HEK293T (cell line): ENCODE data around the gene SCARB1.
"Not testable (repeated sequence)": the region's sequence is repeated elsewhere in the genome, so short reads cannot be mapped to it uniquely, and the experiment has no call there.

Experiments used
- CTCF ChIA-PET: fragments of 350-600 bp; formaldehyde crosslinking; extraction: SDS; loops from one replicate; lab custom pipeline; 2021; ENCODE audit warnings: antibody characterized with exemption, inconsistent platforms; lab: Yijun Ruan, JAX
- POLR2A ChIA-PET: fragments of 350-600 bp; formaldehyde crosslinking; extraction: SDS; loops from one replicate; lab custom pipeline; 2020; ENCODE audit warnings: antibody characterized with exemption, inconsistent platforms; lab: Yijun Ruan, JAX
- DNase-seq: peaks from one replicate; pipeline ENCODE4 v3.0.0; 2012; ENCODE audit warnings: mixed read lengths; ENCODE audit errors: extremely low spot score
- ARNT ChIP-seq: fragments of 450-650 bp; IDR thresholded peaks from 2 replicates; pipeline ENCODE4 v1.6.1; 2017; ENCODE audit warnings: mild to moderate bottlenecking
- BHLHE40 ChIP-seq: fragments of 450-650 bp; IDR thresholded peaks from 2 replicates; pipeline ENCODE4 v1.6.1; 2016; ENCODE audit warnings: mild to moderate bottlenecking, moderate library complexity, borderline replicate concordance
- CTBP1 ChIP-seq: fragments of 450-650 bp; IDR thresholded peaks from 2 replicates; pipeline ENCODE4 v1.6.1; 2016; ENCODE audit warnings: borderline replicate concordance
- ELF4 ChIP-seq: fragments of 450-650 bp; IDR thresholded peaks from 2 replicates; pipeline ENCODE4 v1.6.1; 2017; ENCODE audit warnings: antibody characterized with exemption
- FOXA1 ChIP-seq: fragments of 450-650 bp; IDR thresholded peaks from 2 replicates; pipeline ENCODE4 v1.6.1; 2016; ENCODE audit warnings: mild to moderate bottlenecking
- FOXK2 ChIP-seq: fragments of 450-650 bp; IDR thresholded peaks from 2 replicates; pipeline ENCODE4 v1.6.1; 2016; ENCODE audit warnings: mild to moderate bottlenecking
- FOXM1 ChIP-seq: fragments of 450-650 bp; IDR thresholded peaks from 2 replicates; pipeline ENCODE4 v1.6.1; 2017; ENCODE audit warnings: mild to moderate bottlenecking, borderline replicate concordance
- HDGF ChIP-seq: fragments of 450-650 bp; IDR thresholded peaks from 2 replicates; pipeline ENCODE4 v1.6.1; 2017; ENCODE audit warnings: antibody characterized with exemption, borderline replicate concordance
- L3MBTL2 ChIP-seq: fragments of 450-650 bp; conservative IDR thresholded peaks from 2 replicates; pipeline ENCODE4 v1.6.1; 2016; ENCODE audit warnings: mild to moderate bottlenecking
- LEF1 ChIP-seq: fragments of 450-650 bp; IDR thresholded peaks from 2 replicates; pipeline ENCODE4 v1.6.1; 2017; ENCODE audit warnings: mild to moderate bottlenecking, borderline replicate concordance
- NFRKB ChIP-seq: fragments of 450-650 bp; IDR thresholded peaks from 2 replicates; pipeline ENCODE4 v1.6.1; 2016; ENCODE audit warnings: mild to moderate bottlenecking, moderate library complexity
- SP1 ChIP-seq: fragments of 450-650 bp; IDR thresholded peaks from 2 replicates; pipeline ENCODE4 v1.6.1; 2017
- SUZ12 ChIP-seq: fragments of 450-650 bp; IDR thresholded peaks from 2 replicates; pipeline ENCODE4 v1.6.1; 2016; ENCODE audit warnings: mild to moderate bottlenecking
- TARDBP ChIP-seq: fragments of 450-650 bp; IDR thresholded peaks from 2 replicates; pipeline ENCODE4 v1.6.1; 2016
- ZNF384 ChIP-seq: fragments of 450-650 bp; IDR thresholded peaks from 2 replicates; pipeline ENCODE4 v1.6.1; 2016
- TF ChIP-seq, protein P1 (sequence below): fragments of 450-650 bp; IDR thresholded peaks from 2 replicates; pipeline ENCODE4 v1.6.1; 2016

SCARB1 gene

DNA sequence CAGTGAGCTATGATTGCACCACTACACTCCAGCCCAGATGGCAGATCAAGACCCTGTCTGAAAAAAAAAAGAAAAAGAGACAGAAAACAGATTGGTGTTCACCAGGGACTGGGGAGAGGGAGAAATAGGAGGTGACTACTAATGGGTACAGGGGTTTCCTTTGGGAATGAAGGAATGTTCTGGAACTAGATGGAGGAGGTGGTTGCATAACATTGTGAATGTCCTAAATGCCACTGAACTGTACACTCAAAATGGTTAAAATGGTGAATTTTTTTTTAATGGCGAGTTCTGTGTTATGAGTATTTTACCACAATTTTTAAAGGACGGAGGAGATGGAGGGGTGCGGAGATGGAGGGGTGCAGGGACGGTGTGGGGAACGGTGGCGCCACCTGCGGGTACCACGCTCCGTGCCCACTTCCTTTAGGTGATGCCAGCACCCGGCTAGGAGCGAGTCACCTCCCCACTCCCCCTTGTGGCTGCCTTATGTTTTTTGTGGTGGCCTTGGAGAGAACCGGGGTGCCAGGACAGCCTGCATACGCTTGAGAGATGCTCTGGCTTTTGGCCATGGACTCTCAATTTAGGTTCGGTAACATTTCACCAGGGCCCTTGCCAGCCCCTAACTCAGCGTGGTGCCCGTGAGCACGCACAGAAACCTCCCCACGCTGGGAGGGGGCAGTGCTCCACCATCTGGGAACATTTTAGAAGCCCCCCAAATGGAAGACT, 34.7 kb upstream of the SCARB1 start:
- ChIA-PET POLR2A (no interaction called here), CTCF (no interaction called here)
- DNase-seq, result no peak
- TF ChIP-seq FOXK2 (no peak), SUZ12 (no peak), HDGF (no peak), L3MBTL2 (no peak), ELF4 (no peak), NFRKB (no peak), BHLHE40 (no peak), ARNT (no peak)
- TF ChIP-seq, protein P1, sequence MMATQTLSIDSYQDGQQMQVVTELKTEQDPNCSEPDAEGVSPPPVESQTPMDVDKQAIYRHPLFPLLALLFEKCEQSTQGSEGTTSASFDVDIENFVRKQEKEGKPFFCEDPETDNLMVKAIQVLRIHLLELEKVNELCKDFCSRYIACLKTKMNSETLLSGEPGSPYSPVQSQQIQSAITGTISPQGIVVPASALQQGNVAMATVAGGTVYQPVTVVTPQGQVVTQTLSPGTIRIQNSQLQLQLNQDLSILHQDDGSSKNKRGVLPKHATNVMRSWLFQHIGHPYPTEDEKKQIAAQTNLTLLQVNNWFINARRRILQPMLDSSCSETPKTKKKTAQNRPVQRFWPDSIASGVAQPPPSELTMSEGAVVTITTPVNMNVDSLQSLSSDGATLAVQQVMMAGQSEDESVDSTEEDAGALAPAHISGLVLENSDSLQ, result no peak

DNA sequence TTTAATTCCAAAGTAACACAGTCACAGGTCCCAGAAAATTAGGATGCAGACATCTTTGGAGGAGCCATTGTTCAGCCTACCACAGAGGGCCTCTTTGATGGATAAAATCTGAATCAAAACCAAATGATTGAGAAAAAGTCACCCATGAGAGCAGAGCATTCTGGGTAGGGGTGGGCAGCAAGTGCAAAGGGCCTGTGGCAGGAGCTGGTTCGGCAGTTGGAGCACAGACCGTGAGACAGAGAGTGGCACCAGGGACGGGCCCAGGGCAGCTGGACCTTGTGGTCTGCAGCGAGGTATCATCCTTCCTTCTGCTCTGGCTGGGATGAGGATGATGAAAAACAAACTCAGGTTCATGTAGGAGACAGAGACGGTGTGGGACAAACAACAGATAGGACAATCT, 32.8 kb upstream of the SCARB1 start:
- CTCF ChIA-PET, result interaction anchor here (1.0 kb wide), 1 partner anchor 10 kb away, joined by 3 read pairs; no protein-coding TSS in a partner anchor
- POLR2A ChIA-PET, result no interaction called here
- no peak for DNase-seq
- TF ChIP-seq, protein P1, result no peak
- TF ChIP-seq L3MBTL2 (no peak), FOXK2 (no peak), ARNT (no peak), NFRKB (no peak), ELF4 (no peak), TARDBP (no peak), HDGF (no peak), BHLHE40 (no peak)

DNA sequence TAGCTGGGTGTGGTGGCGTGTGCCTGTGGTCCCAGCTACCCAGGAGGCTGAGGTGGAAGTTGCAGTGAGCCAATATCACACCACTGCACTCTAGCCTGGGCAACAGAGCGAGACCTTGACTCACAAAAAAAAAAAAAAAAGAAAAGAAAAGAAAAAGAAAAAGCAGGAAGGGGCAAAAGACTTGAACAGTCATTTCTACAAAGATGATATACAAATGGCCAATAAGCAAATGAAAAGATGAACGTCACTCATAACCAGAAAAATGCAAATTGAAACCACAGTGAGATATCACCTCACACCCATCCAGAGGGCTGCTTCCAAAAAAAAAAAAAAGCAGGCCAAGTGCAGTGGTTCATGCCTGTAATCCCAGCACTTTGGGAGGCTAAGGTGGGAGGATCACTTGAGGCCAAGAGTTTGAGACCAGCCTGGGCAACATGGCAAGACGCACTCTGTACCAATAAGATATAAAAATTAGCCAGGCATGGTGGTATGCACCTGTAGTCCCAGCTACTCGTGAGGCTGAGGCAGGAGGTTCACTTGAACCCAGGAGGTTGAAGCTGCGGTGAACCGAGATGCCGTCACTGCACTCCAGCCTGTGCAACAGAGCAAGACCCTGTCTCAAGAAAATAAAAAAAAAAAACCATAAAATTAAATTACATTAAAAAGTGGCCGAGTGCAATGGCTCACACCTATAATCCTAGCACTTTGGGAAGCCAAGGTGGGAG, 30.3 kb upstream of the SCARB1 start:
- no peak for TF ChIP-seq FOXK2
- TF ChIP-seq, protein P1, result no peak
- no peak for TF ChIP-seq CTBP1
- no peak for TF ChIP-seq ARNT
- no peak for TF ChIP-seq LEF1
- no peak for TF ChIP-seq SUZ12
- no peak for TF ChIP-seq TARDBP
- TF ChIP-seq FOXA1, result no peak
- no peak for TF ChIP-seq ZNF384
- TF ChIP-seq FOXM1, result no peak
- no peak for TF ChIP-seq L3MBTL2
- TF ChIP-seq NFRKB, result no peak
- no peak for TF ChIP-seq HDGF
- POLR2A ChIA-PET, result interaction anchor here (1.4 kb wide), 1 partner anchor 20 kb away, joined by 6 read pairs; the partner anchor contains the start of gene UBC
- no peak for DNase-seq
- CTCF ChIA-PET, result interaction anchor here (0.6 to 1.3 kb wide), 2 partner anchors 12 to 13 kb away, joined by 3 to 4 read pairs; no protein-coding TSS in a partner anchor

DNA sequence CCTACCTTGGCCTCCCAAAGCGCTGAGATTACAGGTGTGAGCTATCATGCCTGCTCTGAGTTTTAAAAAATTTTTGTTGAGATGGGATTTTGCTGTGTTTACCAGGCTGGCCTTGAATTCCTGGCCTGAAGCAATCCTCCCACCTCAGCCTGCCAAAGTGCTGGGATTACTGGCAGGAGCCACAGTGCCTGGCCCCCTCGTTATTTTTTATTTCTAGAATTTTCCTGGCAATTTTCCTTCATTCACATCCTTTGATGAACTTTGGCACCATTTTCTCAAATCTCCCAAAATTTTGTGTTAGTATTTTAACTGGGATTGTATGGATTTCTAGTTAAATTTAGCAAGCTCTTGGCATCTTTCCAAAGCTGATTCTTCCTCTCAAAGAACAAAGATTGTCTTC, 24.6 kb upstream of the SCARB1 start:
- DNase-seq, result no peak
- CTCF ChIA-PET, result interaction anchor here (0.6 to 3.4 kb wide), 3 partner anchors 19 to 1604 kb away, joined by 6 to 14 read pairs (median 7); no protein-coding TSS in a partner anchor
- TF ChIP-seq ZNF384, result no peak
- TF ChIP-seq SP1, result no peak
- TF ChIP-seq, protein P1, result no peak
- TF ChIP-seq HDGF, result no peak
- no peak for TF ChIP-seq SUZ12
- TF ChIP-seq FOXM1, result no peak
- no peak for TF ChIP-seq ELF4
- no peak for TF ChIP-seq BHLHE40
- TF ChIP-seq NFRKB, result no peak
- TF ChIP-seq ARNT, result no peak
- no peak for TF ChIP-seq L3MBTL2
- TF ChIP-seq LEF1, result no peak
- no peak for TF ChIP-seq FOXA1
- TF ChIP-seq CTBP1, result no peak
- POLR2A ChIA-PET, result interaction anchor here (1.0 kb wide), 1 partner anchor 26 kb away, joined by 3 read pairs; the partner anchor contains the start of gene UBC

DNA sequence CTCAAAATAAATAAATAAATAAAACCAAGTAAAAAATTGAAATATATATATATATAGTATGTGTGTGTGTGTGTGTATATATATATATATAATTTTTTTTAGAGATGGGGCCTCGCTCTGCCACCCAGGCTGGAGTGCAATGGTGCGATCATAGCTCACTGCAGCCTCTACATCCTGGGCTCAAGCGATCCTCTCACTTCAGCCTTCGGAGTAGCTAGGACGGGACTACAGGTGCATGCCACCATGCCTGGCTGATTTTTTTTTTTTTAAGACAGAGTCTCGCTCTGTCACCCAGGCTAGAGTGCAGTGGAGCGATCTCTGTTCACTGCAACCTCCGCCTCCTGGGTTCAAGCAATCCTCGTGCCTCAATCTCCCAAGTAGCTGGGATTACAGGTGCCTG, 24.1 kb upstream of the SCARB1 start:
- ChIA-PET CTCF (interaction anchor here (1.5 to 3.4 kb wide), 2 partner anchors 19 to 52 kb away, joined by 6 to 14 read pairs; no protein-coding TSS in a partner anchor), POLR2A (interaction anchor here (1.0 to 1.7 kb wide), 2 partner anchors 15 to 27 kb away, joined by 3 to 4 read pairs; partner anchors contain the start of gene UBC)
- DNase-seq, result not testable (repeated sequence)
